Measurements from ENCODE around the gene MLKL. TPM values are rescaled to one million over a fixed set of nuclear protein-coding genes. Genes with fewer than 3 reads are reported as not detected.

MLKL gene
- total RNA-seq: 10 to 100 TPM; 17.1 to 62.5 (median 19.6) TPM

DNA sequence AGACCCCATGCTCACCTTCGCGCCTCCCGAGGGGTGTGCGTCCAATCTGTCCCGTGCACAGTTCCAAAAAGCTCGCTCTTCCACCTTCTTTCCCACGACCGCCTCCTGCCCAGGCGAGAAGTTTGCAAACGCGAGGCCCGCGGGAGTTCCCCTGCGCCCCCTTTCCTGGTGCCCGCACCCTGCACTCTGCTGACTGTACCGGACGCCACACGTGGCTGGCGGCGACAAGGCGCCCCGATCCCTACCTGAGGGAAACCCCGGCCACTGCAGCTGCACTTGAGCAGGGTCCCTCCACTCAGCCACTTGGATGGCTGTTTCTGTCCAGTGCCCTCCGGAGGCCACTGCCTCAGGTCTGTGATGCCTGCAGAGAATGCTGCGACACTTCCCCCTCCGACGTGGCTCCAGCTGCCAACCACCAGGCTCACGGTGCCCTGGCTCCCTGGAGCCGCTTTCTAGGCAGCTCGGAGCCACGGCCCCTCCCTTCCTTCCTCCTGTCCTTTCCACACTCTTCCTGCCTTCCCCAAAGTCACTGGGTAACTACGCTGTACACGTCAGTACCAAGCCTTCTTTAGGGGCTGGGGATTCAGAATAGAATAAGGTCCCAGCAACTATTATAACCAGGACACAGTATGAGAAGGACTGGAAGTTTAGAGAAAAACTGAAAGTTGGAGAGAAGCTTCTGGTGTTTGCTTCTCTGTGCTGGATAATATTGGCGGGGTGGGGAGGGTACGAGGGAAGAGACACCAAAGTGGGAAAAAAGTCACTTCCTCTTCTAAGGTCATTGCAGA lies at the start of gene MLKL:
Gene MLKL, minus strand, starts transcription at position 425 of the 788 bp plus-strand sequence. CDS start 5,105 bp downstream, outside the sequence.
- WGBS, 2 donors (ENCODE audit: low coverage in 1 of 2): 0 to 1% methylated on average over 2 to 35 of the region's 35 CpGs
- Histone ChIP-seq H3K4me3 (peak within 1 kb of the TSS; percentile 28 to 86 (median 68)), H3K27me3 (no peaks in the 10 kb centered on the region), H3K36me3 (no peaks in the 10 kb centered on the region), H3K4me1 (peaks cover 0 to 31% (median 18%) of the 10 kb centered on the region in 4 donors), H3K27ac (peak within 1 kb of the TSS; percentile 82 to 91 (median 85)), H3K9me3 (no peaks in the 10 kb centered on the region)
- TF ChIP-seq CTCF (IDR thresholded peaks at IDR 0.05) (peak in 1 of 5 experiments; percentile 14), EP300 (IDR thresholded peaks at IDR 0.05; ENCODE audit: low read depth) (no peak), POLR2A (IDR thresholded peaks at IDR 0.05) (peak; percentile 74), POLR2AphosphoS5 (IDR thresholded peaks at IDR 0.05) (peak; percentile 47 to 55 (median 48))
- intact Hi-C loops (cut with DNase I; ENCODE audit: low total_unique reads): no loop called here
- DNase-seq: peak; percentile 70
- in situ Hi-C loops (cut with MboI; ENCODE audit: low pct_ligation_motif_present in 1 of 4, low pct_unique_long_range_greater_than_20kb in 1 of 4, low sequenced_read_pairs in 3 of 4): loop anchor here in 3 of 4 donors (25.0 kb wide), 2 partner anchors 162 to 412 kb away; partner anchors contain the start of gene LDHD (in 1 of the 3)

- H3K4me1 ChIP-seq: peaks cover 0 to 9% (median 3%) of the 10 kb centered on the region in 4 donors
- DNase-seq: no peak
- H3K4me3 ChIP-seq: no peak overlapping the region
- no peaks in the 10 kb centered on the region for H3K27me3 ChIP-seq
- TF ChIP-seq POLR2A (IDR thresholded peaks at IDR 0.05) (no peak), CTCF (IDR thresholded peaks at IDR 0.05) (no peak), POLR2AphosphoS5 (IDR thresholded peaks at IDR 0.05) (no peak), EP300 (IDR thresholded peaks at IDR 0.05; ENCODE audit: low read depth) (no peak)
- H3K36me3 ChIP-seq: no peaks in the 10 kb centered on the region
- intact Hi-C loops (cut with DNase I; ENCODE audit: low total_unique reads) (no loop called here), in situ Hi-C loops (cut with MboI; ENCODE audit: low pct_ligation_motif_present in 1 of 4, low pct_unique_long_range_greater_than_20kb in 1 of 4, low sequenced_read_pairs in 3 of 4) (no loop called here)
- no peak overlapping the region for H3K27ac ChIP-seq
- no peaks in the 10 kb centered on the region for H3K9me3 ChIP-seq
- 71 to 72% methylated on average over 7 to 20 of the region's 20 CpGs for WGBS, 2 donors (ENCODE audit: low coverage in 1 of 2)
Observed at GRCh38 chr16:74749291-74750055, 48.8 kb upstream of the MLKL start.

GRCh38 chr16:74748616-74749026 lies 48.0 kb upstream of the MLKL start:
- Histone ChIP-seq H3K27me3 (no peaks in the 10 kb centered on the region), H3K27ac (no peak overlapping the region), H3K4me1 (peaks cover 0 to 17% (median 9%) of the 10 kb centered on the region in 4 donors), H3K36me3 (no peaks in the 10 kb centered on the region), H3K9me3 (no peaks in the 10 kb centered on the region), H3K4me3 (no peak overlapping the region)
- 88 to 100% methylated on average over 2 to 19 of the region's 19 CpGs for WGBS, 2 donors (ENCODE audit: low coverage in 1 of 2)
- no peak for DNase-seq
- in situ Hi-C loops (cut with MboI; ENCODE audit: low pct_ligation_motif_present in 1 of 4, low pct_unique_long_range_greater_than_20kb in 1 of 4, low sequenced_read_pairs in 3 of 4): no loop called here
- intact Hi-C loops (cut with DNase I; ENCODE audit: low total_unique reads): no loop called here
- no peak for TF ChIP-seq EP300 (IDR thresholded peaks at IDR 0.05; ENCODE audit: low read depth)
- no peak for TF ChIP-seq POLR2AphosphoS5 (IDR thresholded peaks at IDR 0.05)
- TF ChIP-seq POLR2A (IDR thresholded peaks at IDR 0.05): no peak
- TF ChIP-seq CTCF (IDR thresholded peaks at IDR 0.05): no peak

Measured in transverse colon (tissue), 4 donors.